GM18499 (cell line): Measurements from ENCODE around the gene PHYKPL.
"Not testable (repeated sequence)": the region's sequence is repeated elsewhere in the genome, so short reads cannot be mapped to it uniquely, and the experiment has no call there.

Experiments
- ATAC-seq: cut with Tn5 transposase; IDR thresholded peaks from one replicate; pipeline ENCODE4 v1.9.1; 2021; ENCODE audit warnings: moderate number of reproducible peaks; ENCODE audit not compliant: insufficient read depth, unreplicated experiment

Gene PHYKPL

DNA sequence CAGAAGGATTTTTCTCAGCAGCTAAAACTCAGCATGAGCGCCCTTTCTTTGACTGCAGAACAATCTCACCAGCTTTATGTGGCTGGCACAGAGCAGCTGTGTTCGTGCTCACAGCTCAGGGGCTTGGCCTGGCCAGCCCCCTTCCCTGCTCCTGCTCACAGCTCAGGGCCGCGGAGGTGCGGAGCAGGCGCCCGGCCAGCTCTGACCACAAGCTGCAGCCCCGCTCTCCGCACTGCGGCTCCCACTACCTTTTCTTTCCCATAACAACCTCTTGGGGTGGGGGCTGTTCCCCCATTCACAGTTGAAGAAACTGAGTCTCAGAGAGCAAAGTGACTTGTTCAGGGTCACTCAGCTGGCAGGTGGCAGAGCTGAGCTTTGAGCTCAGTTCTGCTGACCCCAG lies 34.0 kb upstream of the PHYKPL start:
- ATAC-seq = no peak

DNA sequence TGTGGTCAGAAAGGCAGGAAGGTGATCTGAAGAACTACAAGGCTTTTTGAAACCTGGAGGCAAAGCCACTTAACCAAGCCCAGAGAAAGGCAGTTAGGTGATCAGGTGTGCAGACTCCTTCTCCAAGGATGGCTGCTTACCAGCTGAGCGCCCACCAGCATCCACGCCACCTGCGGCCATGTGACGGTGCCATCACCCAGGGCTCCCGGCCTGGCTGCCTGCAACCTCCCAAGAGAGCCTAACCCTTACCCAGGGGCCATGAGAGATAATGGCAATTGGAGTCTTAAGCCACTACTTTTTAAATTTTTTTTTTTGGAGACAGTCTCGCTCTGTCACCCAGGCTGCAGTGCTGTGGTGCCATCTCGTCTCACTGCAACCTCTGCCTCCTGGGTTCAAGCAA lies 33.1 kb upstream of the PHYKPL start:
- no peak for ATAC-seq

DNA sequence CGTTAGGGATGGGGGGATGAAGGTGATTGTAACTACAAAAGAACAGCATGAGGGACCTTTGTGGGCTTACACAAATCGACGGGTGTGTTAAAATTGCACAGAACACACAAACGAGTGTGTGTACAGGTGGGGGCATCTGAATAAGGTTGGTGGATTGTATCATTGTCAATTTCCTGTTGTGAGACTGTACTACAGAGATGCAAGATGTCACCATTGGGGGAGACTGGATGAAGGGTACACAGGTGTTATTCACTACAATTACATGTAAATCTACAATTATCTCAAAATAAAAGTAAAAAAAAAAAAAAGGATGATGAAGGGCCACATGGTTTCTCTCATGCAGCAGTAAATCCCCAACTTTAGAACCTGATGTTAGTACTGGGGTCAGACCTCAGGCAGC lies 31.4 kb upstream of the PHYKPL start:
- ATAC-seq = no peak

DNA sequence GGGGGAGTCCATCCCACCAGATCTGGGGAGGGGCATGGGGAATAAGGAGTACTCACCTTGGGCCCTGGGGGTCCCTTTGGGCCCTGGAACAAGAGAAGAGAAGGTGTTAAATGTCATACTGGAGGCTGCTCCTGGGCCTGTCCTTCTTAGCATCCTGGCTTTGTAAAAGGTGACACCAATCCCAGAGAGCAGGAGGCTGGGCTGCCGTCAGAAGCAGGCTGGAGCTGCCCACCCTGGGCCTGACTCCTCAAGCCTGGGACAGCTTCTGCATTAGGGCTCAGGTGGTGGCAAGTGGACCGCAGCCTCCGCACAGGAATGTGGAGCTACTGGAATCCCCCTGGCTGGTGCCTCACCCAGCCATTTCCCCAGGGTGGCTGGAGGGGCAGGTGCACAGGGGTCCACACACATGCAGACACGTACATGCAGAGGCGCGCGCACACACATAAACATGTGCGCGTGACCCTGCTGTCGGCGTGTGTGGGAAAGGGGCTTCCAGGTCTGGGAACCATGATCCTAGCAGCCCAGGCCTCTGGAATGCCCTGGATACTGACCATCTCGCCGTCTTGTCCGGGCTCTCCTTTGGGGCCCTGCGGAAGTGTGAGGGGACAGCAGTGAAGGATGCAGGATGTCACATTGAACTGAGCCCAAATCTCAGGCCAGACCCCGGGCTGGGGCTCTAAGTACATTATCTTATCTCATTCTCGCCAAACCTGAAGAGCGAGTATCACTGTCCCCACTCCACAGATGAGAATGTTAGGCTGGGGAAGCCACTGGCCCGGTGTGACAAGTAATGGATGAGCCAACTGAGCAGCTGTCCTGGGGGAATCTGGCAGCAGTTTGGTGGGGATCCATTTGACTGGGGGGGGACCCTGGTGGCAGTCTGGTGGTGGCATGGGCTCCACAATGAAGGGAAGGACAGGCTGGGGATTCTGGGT lies 29.3 kb upstream of the PHYKPL start:
- ATAC-seq = no peak

DNA sequence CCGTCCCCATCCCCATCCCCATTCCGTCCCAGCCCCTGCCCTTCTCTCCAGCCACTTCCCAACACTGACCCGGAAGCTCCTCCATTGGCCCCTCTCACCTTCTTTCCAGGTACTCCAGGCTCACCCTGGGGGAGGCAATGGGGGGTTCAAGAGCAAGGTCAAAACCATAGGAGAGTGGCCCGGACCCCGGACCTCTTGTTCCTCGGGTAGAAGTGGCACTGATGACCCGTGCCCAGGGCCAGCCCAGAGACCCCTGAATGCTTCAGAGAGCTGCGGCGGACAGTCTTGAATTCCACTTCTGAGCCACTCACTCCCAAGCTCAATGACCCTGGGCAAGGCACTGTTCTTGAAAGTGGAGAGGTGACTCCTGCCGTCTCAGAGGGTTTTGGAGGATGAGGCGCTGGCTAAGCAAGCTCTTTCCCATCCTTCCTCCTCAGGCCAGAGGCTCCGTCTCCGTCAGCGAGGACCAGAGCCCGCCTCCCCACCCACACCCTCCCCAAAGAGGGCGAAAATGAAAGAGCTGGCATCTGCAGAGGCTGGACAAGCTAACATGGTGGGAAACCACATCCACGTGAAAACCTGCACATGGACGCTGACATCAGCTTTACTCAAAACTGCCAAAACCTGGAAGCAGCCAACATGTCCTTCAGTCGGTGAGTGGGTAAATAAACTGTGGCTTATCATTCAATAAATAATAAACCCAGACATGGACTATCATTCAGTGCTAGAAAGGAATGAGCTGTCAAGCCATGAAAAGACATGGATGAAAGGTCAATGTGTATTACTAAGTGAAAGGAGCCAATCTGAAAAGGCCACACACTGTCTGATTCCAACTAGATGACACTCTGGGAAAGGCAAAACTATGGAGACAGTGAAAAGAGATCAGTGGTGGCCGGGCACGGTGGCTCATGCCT lies 27.3 kb upstream of the PHYKPL start:
- ATAC-seq = no peak

DNA sequence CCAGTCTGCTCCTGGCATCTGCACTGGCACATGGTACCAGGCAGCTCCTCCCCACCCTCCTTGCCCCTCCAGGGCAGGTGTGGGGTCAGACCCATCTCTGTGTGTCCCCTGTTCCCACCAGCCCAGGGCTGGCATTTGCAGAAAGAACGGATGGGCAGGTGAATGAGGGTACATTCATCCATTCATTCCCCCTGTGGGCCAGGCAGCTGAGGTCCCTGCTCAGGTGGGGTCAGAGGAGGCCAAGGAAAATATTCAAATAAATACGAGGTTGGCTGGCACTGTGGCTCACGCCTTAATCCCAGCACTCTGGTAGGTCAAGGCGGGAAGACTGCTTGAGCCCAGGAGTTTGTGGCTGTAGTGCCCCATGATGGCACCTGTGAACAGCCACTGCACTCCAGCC lies 25.0 kb upstream of the PHYKPL start:
- no peak for ATAC-seq

DNA sequence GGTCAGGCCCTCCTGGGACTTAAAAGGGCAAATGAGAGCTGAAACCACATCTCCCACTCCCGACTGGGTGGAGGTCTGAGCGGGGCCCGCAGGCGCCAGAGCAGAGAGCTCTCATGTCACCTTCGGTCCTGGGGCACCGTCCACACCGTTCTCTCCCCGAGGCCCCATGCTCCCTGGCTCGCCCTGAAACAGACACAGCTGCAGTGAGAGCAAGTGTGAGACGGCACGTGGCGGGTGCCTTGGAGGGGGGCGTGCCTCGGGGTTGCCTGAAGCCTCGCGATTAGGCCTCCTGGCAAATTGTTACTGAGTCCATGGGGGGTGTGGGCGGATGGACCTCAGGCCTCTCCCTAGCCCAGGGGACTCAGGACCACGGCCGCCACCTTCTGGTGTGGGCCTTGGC lies 24.1 kb upstream of the PHYKPL start:
- no peak for ATAC-seq

DNA sequence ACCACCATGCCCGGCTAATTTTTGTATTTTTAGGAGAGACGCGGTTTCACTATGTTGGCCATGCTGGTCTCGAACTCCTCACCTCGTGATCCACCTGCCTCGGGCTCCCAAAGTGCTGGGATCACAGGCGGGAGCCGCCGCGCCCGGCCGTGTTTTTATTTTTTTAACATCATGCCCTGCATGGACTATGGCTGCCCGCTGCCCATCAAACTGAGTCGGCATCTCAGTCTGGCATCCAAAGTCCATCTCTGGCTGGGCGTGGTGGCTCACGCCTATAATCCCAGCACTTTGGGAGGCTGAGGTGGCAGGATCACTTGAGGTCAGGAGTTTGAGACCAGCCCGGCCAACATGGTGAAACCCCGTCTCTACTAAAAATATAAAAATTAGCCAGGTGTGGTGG lies 21.0 kb upstream of the PHYKPL start:
- ATAC-seq = not testable (repeated sequence)

DNA sequence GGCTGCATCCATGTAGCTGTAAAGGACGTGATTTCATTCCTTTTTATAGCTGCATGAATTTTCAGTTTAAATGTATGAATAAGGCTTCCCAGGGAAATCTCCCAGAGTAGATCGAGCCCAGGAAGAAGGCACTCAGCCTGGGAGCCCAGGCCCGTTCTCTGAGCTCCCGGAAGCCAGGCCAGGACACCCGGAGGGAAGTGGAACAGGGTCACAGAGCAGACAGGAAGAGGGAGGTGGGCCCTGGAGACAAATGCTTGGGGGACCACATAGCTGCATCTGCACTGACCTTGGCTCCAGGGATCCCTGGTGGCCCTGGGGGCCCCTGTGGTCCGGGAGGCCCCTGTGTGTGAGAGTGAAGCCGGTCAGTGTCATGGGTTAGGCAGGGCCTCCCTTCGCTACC lies 19.7 kb upstream of the PHYKPL start:
- ATAC-seq = no peak

DNA sequence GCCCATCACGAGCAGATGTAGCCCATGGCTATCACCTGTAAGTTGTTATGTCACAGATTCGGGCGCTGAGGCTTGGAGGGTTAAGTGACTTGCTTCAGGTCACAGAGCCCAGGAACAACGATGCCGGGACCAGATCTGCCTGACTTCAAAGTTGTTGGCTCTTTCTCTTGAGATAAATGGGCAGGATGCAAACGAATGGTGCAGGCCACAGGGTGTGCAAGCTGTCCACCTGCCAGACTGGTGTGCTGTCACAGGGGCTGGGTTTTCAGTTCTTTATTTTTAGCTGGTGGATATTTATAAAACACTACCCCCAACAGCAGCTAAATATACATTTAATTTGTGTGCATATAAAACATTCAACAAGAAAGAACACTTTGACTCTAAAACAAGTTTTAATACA lies 17.7 kb upstream of the PHYKPL start:
- ATAC-seq = no peak

DNA sequence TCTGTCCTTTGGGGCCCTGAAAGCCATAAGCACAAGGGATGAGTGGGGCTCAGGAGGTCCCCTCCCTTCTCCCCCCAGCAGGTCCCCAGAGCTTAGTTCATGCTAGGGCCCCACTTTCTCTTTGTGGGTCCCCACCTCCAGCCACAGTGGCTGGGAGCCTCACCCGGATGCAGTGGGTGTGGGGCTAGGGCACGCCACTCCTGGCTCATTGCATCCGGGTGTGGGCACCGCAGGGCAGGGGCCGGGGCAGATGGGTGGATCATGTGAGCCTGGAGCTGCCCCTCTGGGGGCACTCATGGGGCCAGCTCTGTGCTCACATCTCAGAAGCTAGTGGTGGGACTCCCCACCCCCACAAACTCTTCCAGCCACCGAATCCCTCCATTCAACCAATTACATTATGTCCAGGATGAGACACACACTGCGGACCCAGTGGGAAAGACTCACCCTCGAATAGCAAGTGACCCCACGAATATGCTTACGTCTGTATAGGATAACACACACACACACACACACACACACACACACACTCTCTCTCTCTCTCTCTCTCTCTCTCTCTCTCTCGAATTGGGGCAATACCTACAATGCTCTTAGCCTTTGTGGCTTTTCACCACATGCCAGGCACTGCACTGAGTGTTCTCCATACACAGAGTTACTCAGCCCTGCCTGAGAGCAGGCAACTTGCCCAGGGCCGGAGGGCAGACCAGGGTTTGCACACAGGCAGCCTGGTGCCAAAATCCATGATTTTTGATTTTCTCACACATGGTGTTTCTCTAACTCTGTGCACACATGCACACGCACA lies 16.8 kb upstream of the PHYKPL start:
- no peak for ATAC-seq

DNA sequence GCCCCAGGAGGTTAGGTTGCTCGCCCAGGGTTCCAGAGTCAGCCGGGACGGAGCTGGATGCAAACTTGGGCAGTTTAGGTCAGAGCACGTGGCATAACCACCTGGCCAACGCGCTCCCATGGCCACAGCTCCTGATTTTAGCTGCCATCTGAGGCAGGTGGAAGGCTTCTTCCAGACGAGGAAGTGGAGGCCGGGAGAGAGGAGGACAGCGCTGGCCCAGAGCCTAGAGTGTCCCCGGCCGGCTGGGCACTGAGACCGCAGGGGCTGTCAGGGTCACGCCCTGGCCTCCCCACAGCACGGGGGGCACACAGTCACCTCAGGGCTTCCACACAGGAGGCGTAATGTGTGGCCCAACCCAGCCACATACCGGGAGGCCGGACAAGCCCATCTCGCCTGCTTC lies 16.1 kb upstream of the PHYKPL start:
- no peak for ATAC-seq

DNA sequence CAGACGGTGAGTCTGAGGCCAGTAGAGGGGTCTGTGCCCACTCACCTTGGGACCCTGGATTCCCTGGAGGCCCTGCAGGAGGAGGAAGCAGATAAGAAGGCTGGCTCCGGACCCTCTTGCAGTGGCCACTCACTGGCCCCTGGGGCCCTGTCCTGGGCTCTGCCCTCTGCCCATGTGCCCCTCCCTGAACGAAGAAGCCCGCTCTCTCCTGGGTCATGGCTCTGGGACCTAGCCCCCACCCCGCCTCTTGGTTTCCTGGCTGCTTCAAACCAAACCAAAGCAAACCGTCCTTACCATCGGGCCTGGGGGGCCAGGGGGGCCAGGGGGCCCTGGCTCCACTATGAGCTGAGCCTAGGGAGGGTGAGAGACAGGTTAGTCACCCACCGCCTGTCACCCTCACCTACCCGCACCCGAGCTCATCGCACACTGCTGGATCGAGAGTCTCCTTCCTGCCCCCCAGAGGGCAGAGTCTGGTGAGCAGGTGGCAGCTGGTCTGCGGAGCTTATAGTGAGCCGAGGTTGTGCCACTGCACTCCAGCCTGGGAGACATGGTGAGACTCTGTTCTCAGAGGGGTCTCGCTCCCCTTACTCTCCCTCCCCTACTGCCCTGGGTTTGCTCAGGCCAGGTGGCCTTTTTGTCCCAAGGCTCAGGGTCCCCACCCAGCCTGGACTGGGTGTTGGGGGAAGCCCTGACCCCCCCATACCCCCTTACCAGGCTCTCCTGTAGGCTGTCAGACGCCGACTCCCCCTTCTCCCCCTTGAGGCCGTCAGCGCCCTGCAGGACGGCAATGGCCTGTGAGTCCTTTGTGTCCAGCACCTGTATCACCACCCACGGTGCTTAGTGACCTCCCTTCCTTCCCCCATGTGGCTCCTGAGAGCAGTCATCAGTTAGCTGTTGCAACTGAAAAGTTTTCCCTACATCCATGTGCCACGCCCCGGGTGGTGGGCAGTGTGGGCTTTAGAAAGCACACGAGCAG lies 15.2 kb upstream of the PHYKPL start:
- no peak for ATAC-seq

DNA sequence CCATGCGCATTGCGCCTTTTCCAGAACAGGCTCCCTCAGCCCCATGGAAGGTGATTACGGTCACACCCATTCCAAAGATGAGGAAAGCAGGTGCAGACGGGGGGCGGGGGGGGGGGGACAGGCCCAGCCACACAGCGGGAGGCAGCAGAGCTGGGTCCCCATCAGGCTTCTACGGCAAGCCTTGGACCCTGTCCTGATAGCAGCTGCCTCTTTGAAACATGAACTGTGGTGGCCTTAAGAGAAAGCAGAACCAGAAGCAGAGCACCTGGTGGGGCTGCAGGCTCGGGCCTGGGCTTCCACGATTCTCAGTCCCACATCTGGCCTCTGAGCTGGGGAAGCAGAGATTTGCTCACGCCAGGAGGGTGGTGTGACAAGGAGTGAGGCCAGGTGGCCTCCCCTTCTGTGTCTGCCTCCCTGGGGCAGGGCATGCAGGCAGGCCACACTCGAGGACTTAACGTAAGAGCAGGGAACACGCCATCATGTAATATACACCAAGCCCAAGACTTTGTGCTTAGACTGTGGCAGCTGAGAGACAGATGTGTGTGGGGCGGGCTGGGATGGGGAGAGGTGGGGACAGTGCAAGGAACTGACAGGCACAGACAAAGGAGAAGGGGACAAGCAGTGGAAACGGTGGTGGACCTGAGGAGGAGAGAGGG lies 14.2 kb upstream of the PHYKPL start:
- no peak for ATAC-seq

DNA sequence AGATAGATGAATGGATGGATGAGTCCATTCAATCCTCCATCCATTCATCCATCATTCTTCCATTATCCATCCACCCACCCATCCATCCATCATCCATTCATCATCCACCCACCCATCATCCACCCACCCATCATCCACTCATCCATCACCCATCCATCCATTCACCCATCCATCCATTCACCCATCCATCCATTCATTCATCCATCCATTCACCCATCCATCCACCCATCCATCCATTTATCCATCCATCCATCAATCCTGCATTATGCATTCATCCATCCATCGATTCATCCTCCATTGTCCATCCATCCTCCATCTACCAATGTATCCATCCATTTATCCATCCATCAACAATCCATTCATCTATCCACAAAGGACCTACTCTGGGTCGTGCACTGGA lies 12.8 kb upstream of the PHYKPL start:
- no peak for ATAC-seq

DNA sequence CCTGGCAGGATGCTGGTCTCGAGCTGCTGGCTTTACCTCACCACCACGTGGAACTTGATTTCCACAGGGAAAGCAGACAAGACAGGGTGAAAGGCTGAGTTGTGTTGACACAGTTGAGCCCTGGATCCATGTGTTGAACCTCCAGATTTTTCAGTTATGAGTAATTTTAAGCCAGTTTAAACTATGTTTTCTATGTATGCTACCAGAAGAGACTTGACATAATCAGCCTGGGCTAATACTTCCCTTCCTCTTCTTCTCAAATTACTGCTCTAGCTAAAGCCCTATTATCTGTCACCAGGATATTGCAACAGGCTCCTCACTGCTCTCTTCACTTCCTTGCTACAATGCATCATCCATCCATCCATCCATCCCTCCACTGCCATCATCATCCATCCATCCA lies 12.0 kb upstream of the PHYKPL start:
- no peak for ATAC-seq

DNA sequence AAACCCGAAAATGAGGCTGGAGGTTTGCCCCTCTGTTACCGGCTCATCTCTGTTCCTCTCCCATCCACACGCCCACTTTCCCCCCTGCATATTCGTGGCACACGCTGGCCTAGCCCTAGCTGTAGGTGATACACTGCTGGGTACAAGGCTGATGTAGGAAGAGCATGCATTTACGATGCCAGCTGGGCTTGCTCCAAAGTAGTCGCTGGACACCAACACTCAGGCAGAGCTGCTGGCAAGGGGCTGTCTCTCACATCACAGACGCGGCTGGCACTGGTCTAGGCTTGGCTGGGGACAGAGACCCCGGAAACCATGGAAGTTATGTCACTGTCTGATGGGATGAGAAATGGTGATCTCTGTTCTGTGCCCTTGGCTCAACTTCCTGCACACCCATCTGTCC lies 9.8 kb upstream of the PHYKPL start:
- ATAC-seq = no peak

DNA sequence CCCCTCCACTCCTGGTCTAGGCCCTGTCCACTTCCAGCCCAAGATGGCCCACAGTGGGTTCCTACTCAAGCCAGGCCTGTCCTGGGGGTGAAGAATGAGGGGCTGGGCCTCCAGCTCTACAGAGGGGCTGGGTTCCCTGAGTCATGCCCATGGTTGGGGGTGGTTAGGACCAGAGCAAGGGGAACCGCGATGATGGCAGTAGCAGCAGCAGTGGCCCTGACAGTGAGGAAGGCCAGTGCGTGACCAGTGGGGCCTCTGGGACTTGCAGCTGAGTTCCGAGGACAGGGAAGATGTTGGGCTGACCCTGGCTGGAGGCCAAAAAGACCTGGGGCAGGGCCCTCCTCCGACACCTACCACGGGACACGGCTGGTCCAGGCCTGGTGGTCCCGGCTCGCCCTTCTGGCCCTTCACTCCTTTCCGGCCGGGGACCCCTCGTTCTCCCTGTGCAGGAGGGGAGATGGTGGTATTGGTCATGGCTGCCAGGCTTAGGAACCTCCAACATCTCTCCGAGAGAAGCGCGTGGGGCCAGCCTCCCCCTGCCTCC lies 9.2 kb upstream of the PHYKPL start:
- ATAC-seq = no peak

DNA sequence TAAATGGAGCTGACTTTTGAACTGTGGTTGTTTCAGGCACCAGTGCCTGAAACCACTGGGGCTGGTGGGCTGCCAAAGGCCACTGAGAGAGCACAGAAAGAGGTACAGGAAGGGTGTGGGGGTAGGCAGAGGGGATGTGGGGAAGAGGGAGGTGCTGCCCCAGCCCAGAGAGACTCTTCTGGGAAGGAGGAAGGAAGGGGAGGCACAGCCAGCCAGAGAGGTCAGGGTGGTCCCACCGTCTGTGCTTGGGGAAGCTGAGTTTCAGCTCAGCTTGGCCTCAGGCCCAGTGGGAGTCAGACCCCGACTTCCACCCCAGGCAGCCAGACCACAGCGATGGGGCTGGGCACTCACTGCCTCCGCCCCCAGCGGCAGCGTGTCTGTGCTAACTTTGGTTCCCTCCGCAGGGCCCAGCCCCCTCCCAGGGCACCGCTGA lies 8.6 kb upstream of the PHYKPL start:
- no peak for ATAC-seq
